BJ (cell line): ENCODE measurements around the gene TACO1. TPM values are rescaled to one million over a fixed set of nuclear protein-coding genes. Genes with fewer than 3 reads are reported as not detected.

Experiments
- CTCF ChIA-PET: fragments of 350-600 bp; formaldehyde crosslinking; extraction: SDS; loops from one replicate; lab custom pipeline; 2021; ENCODE audit warnings: antibody characterized with exemption, inconsistent platforms; lab: Yijun Ruan, JAX
- POLR2A ChIA-PET: fragments of 300-600 bp; sonication (Branson Sonifier 250); formaldehyde crosslinking; extraction: SDS; loops from one replicate; lab custom pipeline; 2021; ENCODE audit warnings: antibody characterized with exemption; lab: Charles Lee
- DNase-seq: peaks from one replicate; pipeline ENCODE4 v3.0.0-alpha.2; 2011; ENCODE audit warnings: low read depth
- H3K27me3 ChIP-seq: 2 replicates; pipeline ENCODE4 v1.6.0; 2011; ENCODE audit warnings: low read length; ENCODE audit not compliant: control insufficient read depth, insufficient read depth
- H3K36me3 ChIP-seq: 2 replicates; pipeline ENCODE4 v1.5.1; 2011; ENCODE audit warnings: low read length; ENCODE audit not compliant: control insufficient read depth, insufficient read depth
- H3K4me3 ChIP-seq: 2 replicates; pipeline ENCODE4 v1.5.1; 2011; ENCODE audit warnings: low read depth, mild to moderate bottlenecking, control low read depth, low read length
- polyA plus RNA-seq: library from polyadenylated mRNA; depleted of rRNA; stranded (reverse); fragments of >200 nt; gene quantifications from 2 replicates; pipeline ENCODE4 v1.2.3, GENCODE V29; 2011
- TF ChIP-seq, protein P1 (sequence below): IDR thresholded peaks from 2 replicates; pipeline ENCODE4 v1.5.1; 2011; ENCODE audit warnings: low read depth, mild to moderate bottlenecking, control low read depth, inconsistent platforms, low read length, moderate library complexity; ENCODE audit not compliant: insufficient read depth

The TACO1 gene
- polyA plus RNA-seq, 1 experiment, result 23.5 TPM

DNA sequence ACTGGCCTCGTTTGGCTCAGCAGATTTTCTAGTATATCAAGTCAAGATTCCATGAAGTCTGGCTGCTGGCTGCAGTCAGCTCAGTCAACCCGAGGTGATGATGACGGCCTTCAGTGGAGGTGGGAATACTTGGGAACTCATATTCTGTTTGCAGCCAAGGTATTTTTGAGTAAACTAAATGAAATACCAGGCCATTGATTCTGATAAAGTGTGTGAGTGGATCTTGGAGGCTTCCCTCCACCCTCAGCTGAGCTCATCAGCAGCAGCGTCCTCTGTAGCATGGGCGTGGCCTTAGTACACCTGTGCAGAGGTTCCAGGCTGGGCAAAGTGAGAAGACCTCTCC is 22.0 kb upstream of the TACO1 start:
- TF ChIP-seq, protein P1, sequence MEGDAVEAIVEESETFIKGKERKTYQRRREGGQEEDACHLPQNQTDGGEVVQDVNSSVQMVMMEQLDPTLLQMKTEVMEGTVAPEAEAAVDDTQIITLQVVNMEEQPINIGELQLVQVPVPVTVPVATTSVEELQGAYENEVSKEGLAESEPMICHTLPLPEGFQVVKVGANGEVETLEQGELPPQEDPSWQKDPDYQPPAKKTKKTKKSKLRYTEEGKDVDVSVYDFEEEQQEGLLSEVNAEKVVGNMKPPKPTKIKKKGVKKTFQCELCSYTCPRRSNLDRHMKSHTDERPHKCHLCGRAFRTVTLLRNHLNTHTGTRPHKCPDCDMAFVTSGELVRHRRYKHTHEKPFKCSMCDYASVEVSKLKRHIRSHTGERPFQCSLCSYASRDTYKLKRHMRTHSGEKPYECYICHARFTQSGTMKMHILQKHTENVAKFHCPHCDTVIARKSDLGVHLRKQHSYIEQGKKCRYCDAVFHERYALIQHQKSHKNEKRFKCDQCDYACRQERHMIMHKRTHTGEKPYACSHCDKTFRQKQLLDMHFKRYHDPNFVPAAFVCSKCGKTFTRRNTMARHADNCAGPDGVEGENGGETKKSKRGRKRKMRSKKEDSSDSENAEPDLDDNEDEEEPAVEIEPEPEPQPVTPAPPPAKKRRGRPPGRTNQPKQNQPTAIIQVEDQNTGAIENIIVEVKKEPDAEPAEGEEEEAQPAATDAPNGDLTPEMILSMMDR, result no peak
- H3K4me3 ChIP-seq, result no peak overlapping the region
- H3K36me3 ChIP-seq, result peaks cover 21% of the 10 kb centered on the region
- no peak for DNase-seq
- ChIA-PET CTCF (interaction anchor here (2.7 kb wide), 1 partner anchor 153 kb away, joined by 9 read pairs; no protein-coding TSS in a partner anchor), POLR2A (no interaction called here)
- no peaks in the 10 kb centered on the region for H3K27me3 ChIP-seq

DNA sequence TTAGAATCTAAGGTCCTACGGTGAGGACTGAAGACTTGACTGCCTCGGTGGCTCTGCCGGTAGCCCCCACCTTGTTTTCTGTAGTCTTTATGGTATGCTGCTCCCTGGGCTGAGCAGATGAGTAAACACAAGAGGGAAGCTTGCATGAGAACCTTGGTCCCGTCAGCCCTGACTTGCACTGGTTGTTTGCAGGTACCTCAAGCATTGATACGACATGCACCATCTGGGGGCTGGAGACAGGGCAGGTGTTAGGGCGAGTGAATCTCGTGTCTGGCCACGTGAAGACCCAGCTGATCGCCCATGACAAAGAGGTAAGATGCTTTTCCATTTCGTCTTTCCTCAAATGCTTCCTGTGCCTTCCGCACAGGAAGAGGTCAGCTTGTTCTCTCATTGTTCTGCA is 21.1 kb upstream of the TACO1 start:
- Histone ChIP-seq H3K4me3 (no peak overlapping the region), H3K27me3 (no peaks in the 10 kb centered on the region), H3K36me3 (peaks cover 21% of the 10 kb centered on the region)
- TF ChIP-seq, protein P1, result no peak
- ChIA-PET POLR2A (no interaction called here), CTCF (interaction anchor here (2.7 kb wide), 1 partner anchor 154 kb away, joined by 9 read pairs; no protein-coding TSS in a partner anchor)
- no peak for DNase-seq

DNA sequence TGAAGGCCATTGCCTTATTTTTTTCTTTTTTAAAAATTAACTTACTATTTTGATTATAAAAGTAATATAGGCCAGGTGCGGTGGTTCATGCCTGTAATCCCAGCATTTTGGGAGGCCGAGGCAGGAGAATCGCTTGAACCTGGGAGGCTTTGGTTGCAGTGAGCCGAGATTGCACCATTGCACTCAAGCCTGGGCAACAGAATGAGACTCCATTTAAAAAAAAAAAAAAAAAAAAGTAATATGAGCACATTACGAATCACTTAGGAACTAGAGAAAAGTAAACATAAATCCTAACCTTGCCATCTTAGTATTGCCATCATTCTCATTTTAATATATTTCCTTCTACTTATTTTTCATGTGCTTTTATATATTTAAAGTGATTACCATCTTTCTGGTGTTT is 12.9 kb upstream of the TACO1 start:
- TF ChIP-seq, protein P1, result no peak
- Histone ChIP-seq H3K27me3 (no peaks in the 10 kb centered on the region), H3K36me3 (peaks cover 24% of the 10 kb centered on the region), H3K4me3 (no peak overlapping the region)
- ChIA-PET POLR2A (no interaction called here), CTCF (interaction anchor here (1.0 kb wide), 1 partner anchor 14 kb away, joined by 3 read pairs; no protein-coding TSS in a partner anchor)
- no peak for DNase-seq

DNA sequence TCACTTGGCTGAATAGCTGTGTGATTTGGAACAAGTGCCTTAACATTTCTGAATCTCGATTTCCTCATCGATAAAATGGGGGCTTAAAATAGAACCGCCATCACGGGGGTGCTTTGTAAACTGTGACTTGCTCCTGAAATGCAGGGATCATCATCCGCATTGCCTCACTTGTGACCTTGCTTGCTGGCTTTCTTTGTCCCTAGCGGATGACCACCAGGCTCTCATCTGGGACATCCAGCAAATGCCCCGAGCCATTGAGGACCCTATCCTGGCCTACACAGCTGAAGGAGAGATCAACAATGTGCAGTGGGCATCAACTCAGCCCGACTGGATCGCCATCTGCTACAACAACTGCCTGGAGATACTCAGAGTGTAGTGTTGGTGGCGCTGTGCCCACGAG is 11.9 kb upstream of the TACO1 start:
- no peak overlapping the region for H3K4me3 ChIP-seq
- ChIA-PET POLR2A (no interaction called here), CTCF (no interaction called here)
- TF ChIP-seq, protein P1, result no peak
- no peaks in the 10 kb centered on the region for H3K27me3 ChIP-seq
- H3K36me3 ChIP-seq, result peaks cover 23% of the 10 kb centered on the region
- no peak for DNase-seq

DNA sequence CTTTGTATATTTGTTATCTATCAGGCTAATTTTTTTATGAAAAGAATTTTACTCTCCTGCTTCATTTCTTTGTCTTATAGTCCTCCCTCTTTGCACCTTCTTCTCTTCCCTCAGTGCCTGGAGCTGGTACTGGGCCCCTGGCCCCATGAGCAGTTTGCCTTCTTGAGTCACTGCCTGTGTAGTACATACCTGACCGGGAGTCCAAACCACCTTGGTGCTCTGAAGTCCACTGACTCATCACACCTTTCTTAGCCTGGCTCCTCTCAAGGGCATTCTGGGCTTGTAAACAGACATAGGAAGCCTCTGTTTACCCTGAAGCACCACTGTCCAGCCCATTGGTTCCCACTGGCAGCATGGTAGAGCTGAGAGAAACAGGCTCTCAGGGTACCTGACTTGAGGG is 11.0 kb upstream of the TACO1 start:
- Histone ChIP-seq H3K36me3 (peaks cover 23% of the 10 kb centered on the region), H3K27me3 (no peaks in the 10 kb centered on the region), H3K4me3 (no peak overlapping the region)
- ChIA-PET POLR2A (no interaction called here), CTCF (interaction anchor here (0.8 kb wide), 1 partner anchor 37 kb away, joined by 3 read pairs; no protein-coding TSS in a partner anchor)
- no peak for DNase-seq
- TF ChIP-seq, protein P1, result no peak
